AG04450 (cell line): ENCODE measurements around the gene SAP30BP. TPM values are rescaled to one million over a fixed set of nuclear protein-coding genes. Genes with fewer than 3 reads are reported as not detected.
"Not testable (repeated sequence)": the region's sequence is repeated elsewhere in the genome, so short reads cannot be mapped to it uniquely, and the experiment has no call there.

Source experiments
- CTCF ChIA-PET: fragments of 300-600, 350-600 bp; formaldehyde crosslinking; extraction: SDS; loops from one replicate; lab custom pipeline; 2022; ENCODE audit warnings: antibody characterized with exemption, inconsistent platforms; lab: Charles Lee
- POLR2A ChIA-PET: fragments of 350-600 bp; formaldehyde crosslinking; extraction: SDS; loops from one replicate; lab custom pipeline; 2021; ENCODE audit warnings: antibody characterized with exemption, inconsistent platforms; lab: Yijun Ruan, JAX
- DNase-seq: peaks from one replicate; pipeline ENCODE4 v3.0.0-alpha.2; 2011; ENCODE audit warnings: low read depth, low spot score
- H3K27ac ChIP-seq: one replicate; pipeline ENCODE4 v1.5.1; 2012; ENCODE audit warnings: low read depth, low read length, control low read depth
- H3K27me3 ChIP-seq: one replicate; pipeline ENCODE4 v1.6.0; 2012; ENCODE audit warnings: low read length; ENCODE audit not compliant: control insufficient read depth, insufficient read depth
- H3K4me3 ChIP-seq: 2 replicates; pipeline ENCODE4 v1.5.1; 2011; ENCODE audit warnings: mild to moderate bottlenecking, low read depth, low read length, control low read depth
- H3K9me3 ChIP-seq: 2 replicates; pipeline ENCODE4 v1.5.1; 2012; ENCODE audit warnings: low read length; ENCODE audit not compliant: control insufficient read depth, insufficient read depth
- CTCF ChIP-seq: IDR thresholded peaks from 2 replicates; pipeline ENCODE4 v1.5.1; 2011; ENCODE audit warnings: low read depth, low read length, control low read depth, inconsistent platforms
- polyA plus RNA-seq: library from polyadenylated mRNA; depleted of rRNA; stranded (reverse); fragments of >200 nt; gene quantifications from 2 replicates; pipeline ENCODE4 v1.2.3, GENCODE V29; 2011

The SAP30BP gene
- polyA plus RNA-seq, 1 experiment: 75.4 TPM

- ChIA-PET CTCF (interaction anchor here (0.7 to 11.0 kb wide), 2 partner anchors 18 to 112 kb away, joined by 3 to 309 read pairs; no protein-coding TSS in a partner anchor), POLR2A (interaction anchor here (0.6 kb wide), 1 partner anchor 15 kb away, joined by 3 read pairs; no protein-coding TSS in a partner anchor)
- no peak overlapping the region for H3K4me3 ChIP-seq
- H3K9me3 ChIP-seq: no peaks in the 10 kb centered on the region; the same call in 1 of the 2 replicates
- no peaks in the 10 kb centered on the region for H3K27me3 ChIP-seq
- no peak for TF ChIP-seq CTCF
- no peak overlapping the region for H3K27ac ChIP-seq
- DNase-seq: no peak
Observed at GRCh38 chr17:75635610-75636202, 31.4 kb upstream of the SAP30BP start.

- POLR2A ChIA-PET: interaction anchor here (0.5 kb wide), 1 partner anchor 29 kb away, joined by 8 read pairs; no protein-coding TSS in a partner anchor
- CTCF ChIA-PET: interaction anchor here (1.4 to 11.0 kb wide), 2 partner anchors 18 to 111 kb away, joined by 3 to 309 read pairs; no protein-coding TSS in a partner anchor
Observed at GRCh38 chr17:75636381-75637142, 30.6 kb upstream of the SAP30BP start.

GRCh38 chr17:75637143-75637538, 30.0 kb upstream of the SAP30BP start:
- no peak overlapping the region for H3K4me3 ChIP-seq
- ChIA-PET CTCF (interaction anchor here (1.4 to 11.0 kb wide), 2 partner anchors 17 to 111 kb away, joined by 3 to 309 read pairs; no protein-coding TSS in a partner anchor), POLR2A (interaction anchor here (0.5 kb wide), 1 partner anchor 28 kb away, joined by 8 read pairs; no protein-coding TSS in a partner anchor)
- H3K27ac ChIP-seq: no peak overlapping the region
- no peak for DNase-seq
- H3K9me3 ChIP-seq: no peaks in the 10 kb centered on the region; the same call in 1 of the 2 replicates
- no peaks in the 10 kb centered on the region for H3K27me3 ChIP-seq
- TF ChIP-seq CTCF: no peak

More at GRCh38 chr17:75636381-75637142, 30.6 kb upstream of the SAP30BP start:
- Histone ChIP-seq H3K27ac (no peak overlapping the region), H3K4me3 (no peak overlapping the region), H3K9me3 (no peaks in the 10 kb centered on the region; the same call in 1 of the 2 replicates), H3K27me3 (no peaks in the 10 kb centered on the region)
- TF ChIP-seq CTCF: no peak
- no peak for DNase-seq

- Histone ChIP-seq H3K9me3 (no peaks in the 10 kb centered on the region; the same call in 1 of the 2 replicates), H3K4me3 (no peak overlapping the region), H3K27ac (no peak overlapping the region), H3K27me3 (no peaks in the 10 kb centered on the region)
- no peak for DNase-seq
- ChIA-PET POLR2A (no interaction called here), CTCF (interaction anchor here (1.4 to 11.0 kb wide), 2 partner anchors 17 to 110 kb away, joined by 3 to 309 read pairs; no protein-coding TSS in a partner anchor)
- no peak for TF ChIP-seq CTCF
Observed at GRCh38 chr17:75637551-75637950, 29.6 kb upstream of the SAP30BP start.

- POLR2A ChIA-PET: interaction anchor here (0.6 kb wide), 1 partner anchor 328 kb away, joined by 6 read pairs; no protein-coding TSS in a partner anchor
- not testable (repeated sequence) for H3K27me3 ChIP-seq, H3K9me3 ChIP-seq, DNase-seq, H3K4me3 ChIP-seq, H3K27ac ChIP-seq
- CTCF ChIA-PET: interaction anchor here (11.0 kb wide), 1 partner anchor 110 kb away, joined by 309 read pairs; no protein-coding TSS in a partner anchor
Observed at GRCh38 chr17:75638039-75638438, 29.1 kb upstream of the SAP30BP start.
